HG03097 (cell line): Measurements from ENCODE around the gene ATP13A4.

Experiments
- ATAC-seq: cut with Tn5 transposase; IDR thresholded peaks from one replicate; pipeline ENCODE4 v1.9.1; 2021; ENCODE audit not compliant: unreplicated experiment, low FRiP score

Gene ATP13A4, protein sequence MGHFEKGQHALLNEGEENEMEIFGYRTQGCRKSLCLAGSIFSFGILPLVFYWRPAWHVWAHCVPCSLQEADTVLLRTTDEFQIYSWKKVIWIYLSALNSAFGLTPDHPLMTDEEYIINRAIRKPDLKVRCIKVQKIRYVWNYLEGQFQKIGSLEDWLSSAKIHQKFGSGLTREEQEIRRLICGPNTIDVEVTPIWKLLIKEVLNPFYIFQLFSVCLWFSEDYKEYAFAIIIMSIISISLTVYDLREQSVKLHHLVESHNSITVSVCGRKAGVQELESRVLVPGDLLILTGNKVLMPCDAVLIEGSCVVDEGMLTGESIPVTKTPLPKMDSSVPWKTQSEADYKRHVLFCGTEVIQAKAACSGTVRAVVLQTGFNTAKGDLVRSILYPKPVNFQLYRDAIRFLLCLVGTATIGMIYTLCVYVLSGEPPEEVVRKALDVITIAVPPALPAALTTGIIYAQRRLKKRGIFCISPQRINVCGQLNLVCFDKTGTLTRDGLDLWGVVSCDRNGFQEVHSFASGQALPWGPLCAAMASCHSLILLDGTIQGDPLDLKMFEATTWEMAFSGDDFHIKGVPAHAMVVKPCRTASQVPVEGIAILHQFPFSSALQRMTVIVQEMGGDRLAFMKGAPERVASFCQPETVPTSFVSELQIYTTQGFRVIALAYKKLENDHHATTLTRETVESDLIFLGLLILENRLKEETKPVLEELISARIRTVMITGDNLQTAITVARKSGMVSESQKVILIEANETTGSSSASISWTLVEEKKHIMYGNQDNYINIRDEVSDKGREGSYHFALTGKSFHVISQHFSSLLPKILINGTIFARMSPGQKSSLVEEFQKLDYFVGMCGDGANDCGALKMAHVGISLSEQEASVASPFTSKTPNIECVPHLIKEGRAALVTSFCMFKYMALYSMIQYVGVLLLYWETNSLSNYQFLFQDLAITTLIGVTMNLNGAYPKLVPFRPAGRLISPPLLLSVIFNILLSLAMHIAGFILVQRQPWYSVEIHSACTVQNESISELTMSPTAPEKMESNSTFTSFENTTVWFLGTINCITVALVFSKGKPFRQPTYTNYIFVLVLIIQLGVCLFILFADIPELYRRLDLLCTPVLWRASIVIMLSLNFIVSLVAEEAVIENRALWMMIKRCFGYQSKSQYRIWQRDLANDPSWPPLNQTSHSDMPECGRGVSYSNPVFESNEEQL

DNA sequence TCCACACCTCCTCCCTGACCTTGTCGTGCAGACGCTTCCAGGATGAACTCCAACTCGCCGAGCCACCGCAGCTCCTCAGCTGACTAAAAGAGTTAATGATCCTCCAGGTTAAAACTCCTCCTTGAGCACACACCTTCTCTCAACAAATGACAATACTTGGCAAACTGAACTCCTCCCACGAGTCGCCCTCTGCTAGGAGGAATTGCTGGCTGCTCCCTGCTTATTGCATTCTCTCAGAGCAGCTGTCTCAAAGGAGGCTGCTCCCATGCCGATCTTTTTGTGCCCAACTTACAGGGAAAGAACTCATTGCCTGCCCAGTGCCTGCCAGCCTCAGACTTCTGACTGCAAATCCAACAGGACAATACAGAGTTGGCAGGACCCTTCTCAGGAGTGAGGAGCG lies at the start of gene ATP13A4:
ATP13A4 (minus strand) TSS at position 85 of the 400 bp plus-strand sequence. CDS start 96 bp downstream, outside the sequence.
- no peak for ATAC-seq

DNA sequence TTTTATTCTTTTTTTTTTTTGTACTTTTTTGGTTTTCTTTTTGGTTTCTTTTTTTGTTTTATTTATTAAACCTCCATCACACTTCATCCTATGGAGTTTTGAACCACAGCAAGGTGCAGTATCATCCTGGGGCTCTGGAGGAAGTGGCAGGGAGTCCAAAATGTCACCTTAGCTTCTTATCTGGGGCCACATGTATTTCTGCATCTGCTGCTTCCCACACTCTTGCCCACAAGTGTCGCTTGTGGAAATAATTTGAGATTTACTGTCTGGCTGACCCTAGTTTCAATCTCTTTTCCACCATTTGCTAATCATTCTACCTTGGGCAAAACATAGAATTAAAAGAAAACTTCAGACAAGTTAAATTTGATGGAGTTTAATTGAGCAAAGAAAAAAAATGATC lies 44.7 kb upstream of the ATP13A4 start:
- ATAC-seq: no peak

- no peak for ATAC-seq
Observed at GRCh38 chr3:193598202-193598601, 43.5 kb upstream of the ATP13A4 start.

DNA sequence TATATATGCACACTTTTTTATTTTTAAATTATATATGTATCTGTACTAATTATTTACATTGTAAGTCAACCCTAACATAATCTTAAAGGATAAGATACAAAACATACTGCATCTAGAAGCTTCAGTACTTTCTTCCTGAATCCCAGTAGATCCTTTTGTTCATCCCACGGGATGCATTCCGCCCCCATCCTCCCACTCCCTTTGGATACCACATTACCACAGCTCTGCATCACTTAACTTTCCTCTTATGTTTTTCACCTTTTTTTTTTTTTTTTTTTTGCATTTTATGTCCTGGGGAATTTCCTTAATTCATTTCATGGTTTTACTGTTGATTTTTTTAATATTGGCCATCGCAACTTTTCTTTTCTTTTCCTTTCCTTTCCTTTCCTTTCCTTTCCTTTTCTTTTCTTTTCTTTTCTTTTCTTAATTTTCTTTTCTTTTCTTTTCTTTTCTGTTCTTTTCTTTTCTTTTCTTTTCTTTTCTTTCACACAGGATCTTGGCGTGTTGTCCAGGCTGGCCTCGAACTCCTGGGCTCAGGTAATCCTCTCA lies 41.3 kb upstream of the ATP13A4 start:
- ATAC-seq: no peak

DNA sequence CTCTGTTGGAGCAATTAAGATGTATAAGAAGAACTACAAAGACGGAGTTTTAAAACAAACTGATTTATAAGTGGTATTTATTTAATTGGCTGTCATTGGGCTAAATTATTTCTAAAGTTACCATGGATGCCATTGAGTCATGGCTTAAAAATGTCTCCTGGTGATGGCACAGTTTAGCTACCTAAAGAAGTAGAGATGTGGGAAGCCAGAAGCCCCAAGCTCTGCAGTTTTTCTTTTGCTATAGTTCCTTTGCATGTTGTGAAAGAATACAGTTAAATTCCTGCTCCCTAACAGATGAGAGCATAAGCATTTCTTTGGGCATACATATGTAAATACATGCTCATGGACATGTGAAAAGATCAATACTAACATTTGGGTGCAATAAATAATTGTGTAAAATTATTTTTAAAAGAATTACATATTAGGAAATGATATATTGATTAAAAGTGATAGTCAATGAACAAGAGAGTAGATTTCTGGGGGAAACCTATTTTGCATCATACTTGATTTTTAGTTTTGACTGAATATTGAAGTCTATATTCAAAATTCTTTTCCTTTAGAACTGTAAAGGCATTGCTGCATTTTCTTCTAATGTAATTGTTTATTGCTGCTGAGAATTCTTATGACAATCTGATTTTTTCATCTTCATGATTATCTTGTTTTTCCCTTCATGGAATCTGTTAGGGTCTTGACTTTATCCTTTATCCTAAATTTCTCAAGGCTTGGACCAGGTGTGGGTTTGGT lies 40.4 kb upstream of the ATP13A4 start:
- no peak for ATAC-seq

- no peak for ATAC-seq
Observed at GRCh38 chr3:193593668-193594030, 39.0 kb upstream of the ATP13A4 start.

GRCh38 chr3:193592841-193593667 lies 38.4 kb upstream of the ATP13A4 start, which contains the start of gene OPA1:
Gene OPA1, plus strand, starts transcription at chr3:193593208. Its CDS starts 170 bp downstream, at chr3:193593378.
- peak; percentile 98 for ATAC-seq

GRCh38 chr3:193590088-193590856 lies 35.6 kb upstream of the ATP13A4 start:
- no peak for ATAC-seq

GRCh38 chr3:193589616-193590015 lies 34.9 kb upstream of the ATP13A4 start:
- no peak for ATAC-seq

- no peak for ATAC-seq
Observed at GRCh38 chr3:193589129-193589528, 34.4 kb upstream of the ATP13A4 start.

- ATAC-seq: no peak
Observed at GRCh38 chr3:193586526-193586925, 31.8 kb upstream of the ATP13A4 start.

GRCh38 chr3:193585530-193585929 lies 30.8 kb upstream of the ATP13A4 start:
- ATAC-seq: no peak

DNA sequence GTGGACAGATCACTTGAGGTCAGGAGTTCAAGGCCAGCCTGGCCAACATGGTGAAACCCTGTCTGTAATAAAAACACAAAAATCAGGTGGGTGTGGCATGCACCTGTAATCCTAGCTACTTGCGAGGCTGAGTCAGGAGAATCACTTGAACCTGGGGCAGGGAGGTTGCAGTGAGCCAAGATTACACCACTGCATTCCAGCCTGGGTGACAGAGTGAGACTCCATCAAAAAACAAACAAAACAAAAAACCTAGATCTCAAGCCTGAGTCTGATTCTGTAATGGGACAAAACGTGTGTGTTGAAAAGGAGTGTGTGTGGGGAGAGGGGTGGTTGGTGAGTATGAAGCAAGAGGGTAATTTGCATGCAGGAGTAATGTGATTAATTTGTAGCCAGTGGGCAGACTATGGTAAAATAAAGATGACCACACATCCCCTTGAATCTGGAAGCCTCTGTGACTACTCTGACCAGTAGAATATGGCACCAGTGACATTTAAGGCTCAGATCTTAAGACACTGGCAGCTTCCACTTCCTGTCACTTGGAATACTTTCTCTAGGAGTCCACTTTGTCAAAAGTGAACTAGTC lies 19.9 kb upstream of the ATP13A4 start:
- no peak for ATAC-seq

GRCh38 chr3:193573403-193574191 lies 18.9 kb upstream of the ATP13A4 start:
- ATAC-seq: no peak

DNA sequence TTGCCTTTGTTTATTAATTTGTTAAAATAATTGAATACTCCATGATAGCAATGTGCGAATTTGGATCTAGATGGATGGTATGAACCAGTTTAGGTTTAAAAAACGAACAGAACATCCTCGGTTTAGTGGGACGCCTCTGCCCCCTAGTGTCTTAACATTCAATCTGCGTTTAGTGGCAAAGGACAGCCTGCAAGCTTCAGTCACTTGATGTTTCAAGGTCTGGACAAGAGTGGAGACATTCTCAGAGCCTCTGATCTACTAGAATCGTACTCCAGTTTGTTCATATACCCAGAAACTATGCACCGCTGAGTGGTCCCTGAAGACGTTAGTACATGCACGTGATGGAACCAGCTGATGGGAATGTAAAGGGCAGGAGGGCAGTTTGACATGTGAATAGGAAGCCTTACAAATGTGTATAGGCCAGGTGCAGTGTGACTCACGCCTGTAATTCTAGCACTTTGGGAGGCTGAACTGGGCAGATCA lies 17.8 kb upstream of the ATP13A4 start:
- ATAC-seq: peak; percentile 66

GRCh38 chr3:193569119-193569518 lies 14.4 kb upstream of the ATP13A4 start:
- no peak for ATAC-seq

GRCh38 chr3:193564012-193564411 lies 9.3 kb upstream of the ATP13A4 start:
- ATAC-seq: no peak
